ENCODE measurements around the gene THUMPD3. TPM values are rescaled to one million over a fixed set of nuclear protein-coding genes. Genes with fewer than 3 reads are reported as not detected.

The THUMPD3 gene
- total RNA-seq, 1 experiment from 2014 or later: 87.3 TPM

DNA sequence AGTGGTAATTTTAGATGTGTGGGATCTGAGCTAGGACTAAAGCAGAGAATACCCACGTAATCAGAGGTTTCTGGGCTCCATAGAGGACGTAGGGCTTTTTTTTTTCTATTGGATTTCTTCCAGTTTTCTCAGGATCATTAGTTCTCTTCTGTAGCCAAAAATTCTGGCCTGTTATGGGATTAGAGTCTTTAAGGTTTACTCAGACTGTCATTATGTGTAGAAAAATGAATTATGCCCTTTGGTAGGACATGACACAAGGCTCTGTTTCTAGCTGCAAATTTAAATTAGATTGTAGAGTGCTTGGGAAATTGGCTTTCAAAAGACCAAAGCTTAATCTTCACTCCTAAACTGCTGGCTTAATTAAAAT, 36.5 kb downstream of the THUMPD3 start:
- Histone ChIP-seq H3K4me1 (peaks cover 45% of the 10 kb centered on the region), H3K9me3 (replicated peaks) (no peaks in the 10 kb centered on the region), H3K27ac (peak overlapping the region; percentile 96), H3K27me3 (no peaks in the 10 kb centered on the region), H3K4me3 (peak overlapping the region; percentile 88), H3K36me3 (peaks cover 8% of the 10 kb centered on the region)
- no peak for DNase-seq

DNA sequence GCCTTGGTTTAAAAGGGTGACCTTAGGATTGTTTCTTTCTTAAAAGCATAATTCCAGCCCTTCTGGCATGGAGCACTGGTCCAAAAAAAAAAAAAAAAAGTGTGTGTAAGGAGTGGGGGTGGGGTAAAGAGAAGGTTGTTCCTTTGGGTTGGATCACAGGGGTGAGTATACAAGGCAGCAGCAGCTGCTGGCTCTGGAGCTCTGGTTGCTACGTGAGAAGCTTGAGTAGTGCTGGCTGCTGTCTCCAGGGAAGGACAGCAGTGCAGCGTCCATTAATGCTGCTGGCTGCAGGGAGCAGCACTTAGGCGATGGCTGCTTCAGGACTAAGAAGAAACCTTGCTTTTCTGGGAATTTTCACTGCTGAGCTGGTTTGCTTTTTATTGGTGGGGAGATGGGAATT, 36.9 kb downstream of the THUMPD3 start:
- peak overlapping the region; percentile 96 for H3K27ac ChIP-seq
- peaks cover 47% of the 10 kb centered on the region for H3K4me1 ChIP-seq
- no peaks in the 10 kb centered on the region for H3K9me3 ChIP-seq (replicated peaks)
- no peaks in the 10 kb centered on the region for H3K27me3 ChIP-seq
- H3K36me3 ChIP-seq: peaks cover 4% of the 10 kb centered on the region
- peak; percentile 94 to 98 for DNase-seq
- peak overlapping the region; percentile 88 for H3K4me3 ChIP-seq

DNA sequence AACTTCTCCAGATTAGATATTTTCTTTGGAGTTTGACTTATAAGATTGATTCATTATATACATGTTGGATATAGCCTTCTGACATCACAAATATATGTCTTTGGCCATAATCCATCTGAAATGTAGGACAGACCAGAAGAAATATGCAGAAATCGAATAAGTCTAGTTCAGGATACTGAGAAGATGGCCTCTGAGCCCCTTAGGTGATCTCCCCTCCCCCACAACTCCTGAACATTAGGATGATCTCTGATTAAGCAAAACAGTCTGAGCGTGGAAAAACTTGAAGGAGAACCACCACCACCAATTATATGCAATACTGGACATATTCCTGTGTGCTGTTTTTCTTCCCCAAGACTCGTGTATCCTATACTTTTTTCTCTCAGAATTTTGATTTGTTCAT, 37.8 kb downstream of the THUMPD3 start:
- peaks cover 47% of the 10 kb centered on the region for H3K4me1 ChIP-seq
- H3K27ac ChIP-seq: no peak overlapping the region

DNA sequence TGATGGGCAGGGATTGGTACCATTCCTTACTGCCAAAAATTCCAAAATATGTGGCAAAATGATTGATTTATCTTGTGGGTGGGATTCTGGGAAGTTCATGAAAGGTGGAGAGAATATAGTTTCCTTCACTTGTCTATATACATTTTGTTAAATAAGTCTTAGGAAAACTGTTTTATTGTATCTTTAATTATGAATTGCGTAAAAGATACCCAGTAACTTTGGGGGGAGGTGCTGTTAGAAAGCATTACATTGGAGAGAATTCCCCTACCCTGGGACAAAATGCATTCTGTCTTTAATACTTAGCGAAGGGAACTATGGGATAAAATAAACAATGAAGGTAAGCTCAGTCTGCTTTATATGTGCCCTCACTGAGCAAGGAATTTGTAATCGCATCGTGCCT, 39.1 kb downstream of the THUMPD3 start:
- peaks cover 2% of the 10 kb centered on the region; the same call in 1 of the 2 replicates for H3K36me3 ChIP-seq
- no peak overlapping the region for H3K27ac ChIP-seq
- H3K27me3 ChIP-seq: no peaks in the 10 kb centered on the region
- peaks cover 47% of the 10 kb centered on the region for H3K4me1 ChIP-seq
- H3K9me3 ChIP-seq (replicated peaks): no peaks in the 10 kb centered on the region
- no peak for DNase-seq
- no peak overlapping the region for H3K4me3 ChIP-seq

More for the DNA sequence above, 37.8 kb downstream of the THUMPD3 start:
- H3K4me3 ChIP-seq: no peak overlapping the region
- peak in 1 of 2 experiments; percentile 51 for DNase-seq
- H3K27me3 ChIP-seq: no peaks in the 10 kb centered on the region
- no peaks in the 10 kb centered on the region for H3K36me3 ChIP-seq
- H3K9me3 ChIP-seq (replicated peaks): no peaks in the 10 kb centered on the region

DNA sequence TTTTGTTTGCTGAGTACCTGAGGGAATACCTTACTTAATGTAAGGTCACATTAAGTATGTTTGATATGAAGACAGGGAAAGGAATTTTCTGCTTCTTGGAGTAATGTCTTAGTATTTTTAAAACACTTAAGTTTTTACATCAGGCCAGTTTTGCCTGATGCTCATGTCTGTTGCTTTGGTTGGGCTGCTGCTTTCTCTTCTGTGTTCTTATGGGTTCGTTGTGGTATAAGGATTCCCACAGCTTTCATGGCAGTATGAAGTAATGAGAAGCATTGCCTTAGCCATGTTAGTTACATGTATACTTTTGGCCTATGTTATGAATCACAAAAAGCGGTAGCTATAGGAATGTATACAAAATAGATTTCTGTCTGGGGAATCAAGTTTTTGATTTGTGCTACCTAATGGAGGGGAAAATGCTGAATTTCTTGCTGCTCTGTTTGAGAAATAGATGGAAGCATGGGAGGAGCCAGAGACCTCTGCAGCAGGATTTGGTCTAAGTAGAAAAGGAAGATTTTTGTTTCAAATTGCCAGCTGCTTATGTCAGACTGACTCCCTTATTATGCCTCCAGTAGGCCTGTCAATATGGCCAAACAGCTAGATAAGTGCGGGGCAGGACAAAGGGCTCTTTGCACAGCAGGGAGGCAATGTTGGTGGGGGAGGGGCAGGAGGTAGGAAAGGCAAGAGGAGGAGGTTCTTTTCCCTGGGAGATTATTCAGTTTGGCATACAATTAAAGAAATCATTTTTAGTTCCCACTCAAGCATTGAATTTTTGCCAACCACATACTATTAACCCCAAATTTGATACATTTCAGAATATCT, 39.8 kb downstream of the THUMPD3 start:
- DNase-seq: peak; percentile 84 to 91
- H3K27me3 ChIP-seq: no peaks in the 10 kb centered on the region
- peaks cover 2% of the 10 kb centered on the region; the same call in 1 of the 2 replicates for H3K36me3 ChIP-seq
- no peak overlapping the region for H3K4me3 ChIP-seq
- peak overlapping the region; percentile 12 for H3K27ac ChIP-seq
- H3K9me3 ChIP-seq (replicated peaks): no peaks in the 10 kb centered on the region
- H3K4me1 ChIP-seq: peaks cover 47% of the 10 kb centered on the region

DNA sequence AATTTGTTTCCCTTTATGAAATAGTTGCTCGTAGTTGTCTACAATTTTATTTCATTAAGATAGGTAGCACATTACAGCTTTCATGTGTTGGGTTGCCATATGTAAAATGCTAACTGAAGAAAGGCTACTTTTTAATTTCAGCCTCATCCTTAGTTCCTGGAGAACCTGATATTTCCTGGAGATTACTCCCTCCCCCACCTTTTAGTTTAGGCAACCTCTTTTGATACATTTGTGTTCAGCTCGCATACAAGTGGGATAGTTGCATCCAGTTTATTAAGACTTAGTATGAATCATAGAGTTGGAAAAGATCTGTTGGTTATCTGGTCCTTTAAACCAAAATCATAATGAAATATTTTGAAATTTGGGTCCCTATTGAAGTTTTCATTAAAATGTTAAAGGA, 40.6 kb downstream of the THUMPD3 start:
- Histone ChIP-seq H3K27me3 (no peaks in the 10 kb centered on the region), H3K4me3 (no peak overlapping the region), H3K9me3 (replicated peaks) (no peaks in the 10 kb centered on the region), H3K27ac (peak overlapping the region; percentile 12; the same call in 1 of the 2 replicates), H3K4me1 (peaks cover 50% of the 10 kb centered on the region), H3K36me3 (peaks cover 2% of the 10 kb centered on the region; the same call in 1 of the 2 replicates)
- DNase-seq: no peak

DNA sequence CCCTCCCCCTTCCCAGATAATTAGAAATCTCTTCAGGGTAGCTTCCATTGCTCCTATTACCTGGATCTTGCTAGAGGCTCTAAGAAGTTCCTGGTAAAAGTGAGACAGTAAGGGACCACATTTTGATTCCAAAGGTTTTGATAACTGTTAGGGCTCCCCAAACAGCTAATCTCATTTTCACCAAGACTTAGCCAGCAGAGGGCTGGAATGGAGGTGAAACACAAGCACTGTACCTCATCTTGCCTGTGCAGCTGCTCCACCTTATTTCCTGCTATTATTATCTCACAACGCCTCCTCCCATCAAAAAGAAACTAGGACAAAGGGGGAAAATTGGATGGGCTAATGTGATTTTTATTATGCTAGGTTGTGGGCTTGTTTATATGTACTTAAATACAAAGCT, 41.8 kb downstream of the THUMPD3 start:
- H3K27me3 ChIP-seq: no peaks in the 10 kb centered on the region
- H3K4me1 ChIP-seq: peaks cover 55% of the 10 kb centered on the region
- no peak overlapping the region for H3K27ac ChIP-seq
- no peaks in the 10 kb centered on the region for H3K9me3 ChIP-seq (replicated peaks)
- no peak overlapping the region for H3K4me3 ChIP-seq
- H3K36me3 ChIP-seq: peaks cover 8% of the 10 kb centered on the region
- DNase-seq: peak in 1 of 2 experiments; percentile 49

DNA sequence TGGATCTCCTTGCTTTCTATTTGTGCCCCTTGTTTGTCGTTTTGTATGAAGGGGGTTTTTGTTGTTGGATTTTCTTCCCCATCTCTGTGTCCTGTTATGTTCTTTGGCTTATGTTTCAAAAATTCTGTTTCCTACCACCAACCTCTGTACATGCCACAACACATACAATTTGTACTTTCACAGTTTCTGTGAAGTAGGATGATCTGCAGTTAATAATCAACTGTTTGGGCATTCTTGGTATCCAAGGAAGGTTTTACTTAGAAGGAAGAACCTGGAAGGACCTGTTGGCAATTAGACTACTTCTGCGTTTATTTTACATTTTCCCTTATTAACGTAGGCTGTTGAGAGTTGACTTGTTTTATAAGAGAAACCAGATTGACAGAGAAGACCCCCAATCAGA, 42.9 kb downstream of the THUMPD3 start:
- H3K4me1 ChIP-seq: peaks cover 46% of the 10 kb centered on the region
- no peaks in the 10 kb centered on the region for H3K27me3 ChIP-seq

DNA sequence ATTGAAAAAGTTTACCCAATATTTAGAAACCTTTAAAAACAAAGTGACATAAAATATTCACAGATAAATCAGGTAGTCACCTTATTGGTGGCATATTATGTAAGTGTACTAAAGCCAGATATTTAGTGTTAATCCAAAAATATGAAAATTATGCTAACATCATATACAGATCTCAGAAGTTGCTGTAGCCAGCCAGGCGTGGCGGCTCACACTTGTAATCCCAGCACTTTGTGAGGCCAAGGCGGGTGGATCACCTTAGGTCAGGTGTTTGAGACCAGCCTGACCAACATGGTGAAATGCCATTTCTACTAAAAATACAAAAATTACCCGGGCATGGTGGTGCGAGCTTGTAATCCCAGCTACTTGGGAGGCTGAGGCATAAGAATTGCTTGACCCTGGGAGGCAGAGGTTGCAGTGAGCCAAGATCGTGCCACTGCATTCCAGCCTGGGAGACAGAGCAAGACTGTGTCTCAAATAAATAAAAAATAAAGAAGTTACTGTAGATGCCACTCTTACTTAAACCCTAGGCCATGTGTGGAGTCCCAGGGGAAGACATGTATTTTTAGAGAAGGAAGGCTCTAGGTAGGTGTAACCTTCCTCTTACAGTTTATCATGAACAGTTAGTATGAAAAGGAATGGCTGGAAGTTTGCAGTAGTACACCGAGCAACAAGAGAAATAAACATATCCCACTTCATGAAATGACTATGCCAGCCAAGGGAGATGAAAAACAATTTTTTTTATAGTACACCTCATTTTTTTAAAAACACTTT, 44.2 kb downstream of the THUMPD3 start:
- Histone ChIP-seq H3K9me3 (replicated peaks) (no peaks in the 10 kb centered on the region), H3K27ac (no peak overlapping the region), H3K4me1 (peaks cover 39% of the 10 kb centered on the region), H3K36me3 (peaks cover 13% of the 10 kb centered on the region), H3K27me3 (no peaks in the 10 kb centered on the region), H3K4me3 (no peak overlapping the region)
- no peak for DNase-seq

More for the DNA sequence above, 42.9 kb downstream of the THUMPD3 start:
- Histone ChIP-seq H3K36me3 (peaks cover 8% of the 10 kb centered on the region), H3K4me3 (no peak overlapping the region), H3K27ac (no peak overlapping the region), H3K9me3 (replicated peaks) (no peaks in the 10 kb centered on the region)
- no peak for DNase-seq

DNA sequence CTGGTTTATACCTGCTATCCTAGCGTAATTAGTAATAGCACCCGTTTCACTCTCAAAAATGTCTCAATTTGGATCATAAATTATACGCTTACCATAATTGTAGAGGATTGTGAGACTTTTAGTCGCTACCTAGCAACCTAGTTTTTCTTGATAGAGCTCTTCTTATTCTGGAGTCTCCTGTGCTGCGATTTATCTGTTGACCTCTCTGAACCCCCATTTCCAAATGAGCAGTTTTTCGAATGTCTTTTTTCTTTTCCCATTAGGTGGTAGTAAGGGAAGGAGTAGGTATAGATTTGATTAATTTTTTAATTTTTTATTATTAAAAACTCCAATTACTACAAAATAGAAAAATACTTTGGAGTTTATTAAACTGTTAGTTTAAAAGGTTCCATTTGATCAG, 45.2 kb downstream of the THUMPD3 start:
- Histone ChIP-seq H3K4me1 (peaks cover 29% of the 10 kb centered on the region), H3K36me3 (peaks cover 14% of the 10 kb centered on the region), H3K4me3 (no peak overlapping the region), H3K27me3 (no peaks in the 10 kb centered on the region), H3K27ac (no peak overlapping the region), H3K9me3 (replicated peaks) (no peaks in the 10 kb centered on the region)
- DNase-seq: no peak

DNA sequence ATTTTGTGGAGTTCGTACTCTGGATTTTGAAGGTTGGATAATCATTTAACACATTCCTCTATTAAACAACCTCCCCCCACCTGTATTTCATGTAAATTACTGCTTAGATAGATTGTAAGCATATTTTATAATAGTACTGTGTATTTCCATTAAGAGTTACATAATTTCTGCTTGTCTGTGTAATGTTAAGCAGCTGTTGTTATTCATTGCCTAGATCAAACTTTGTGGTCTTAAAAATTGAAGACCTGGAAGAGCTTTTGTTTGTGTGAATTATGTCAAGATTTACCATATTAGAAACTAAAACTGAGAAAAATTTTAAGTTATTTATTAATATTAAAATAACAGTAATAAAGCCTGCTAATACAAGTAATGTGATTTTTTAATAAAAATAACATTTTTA, 45.7 kb downstream of the THUMPD3 start:
- no peaks in the 10 kb centered on the region for H3K27me3 ChIP-seq
- DNase-seq: no peak
- no peaks in the 10 kb centered on the region for H3K9me3 ChIP-seq (replicated peaks)
- peaks cover 24% of the 10 kb centered on the region for H3K4me1 ChIP-seq
- peaks cover 18% of the 10 kb centered on the region for H3K36me3 ChIP-seq
- H3K4me3 ChIP-seq: no peak overlapping the region
- no peak overlapping the region for H3K27ac ChIP-seq

DNA sequence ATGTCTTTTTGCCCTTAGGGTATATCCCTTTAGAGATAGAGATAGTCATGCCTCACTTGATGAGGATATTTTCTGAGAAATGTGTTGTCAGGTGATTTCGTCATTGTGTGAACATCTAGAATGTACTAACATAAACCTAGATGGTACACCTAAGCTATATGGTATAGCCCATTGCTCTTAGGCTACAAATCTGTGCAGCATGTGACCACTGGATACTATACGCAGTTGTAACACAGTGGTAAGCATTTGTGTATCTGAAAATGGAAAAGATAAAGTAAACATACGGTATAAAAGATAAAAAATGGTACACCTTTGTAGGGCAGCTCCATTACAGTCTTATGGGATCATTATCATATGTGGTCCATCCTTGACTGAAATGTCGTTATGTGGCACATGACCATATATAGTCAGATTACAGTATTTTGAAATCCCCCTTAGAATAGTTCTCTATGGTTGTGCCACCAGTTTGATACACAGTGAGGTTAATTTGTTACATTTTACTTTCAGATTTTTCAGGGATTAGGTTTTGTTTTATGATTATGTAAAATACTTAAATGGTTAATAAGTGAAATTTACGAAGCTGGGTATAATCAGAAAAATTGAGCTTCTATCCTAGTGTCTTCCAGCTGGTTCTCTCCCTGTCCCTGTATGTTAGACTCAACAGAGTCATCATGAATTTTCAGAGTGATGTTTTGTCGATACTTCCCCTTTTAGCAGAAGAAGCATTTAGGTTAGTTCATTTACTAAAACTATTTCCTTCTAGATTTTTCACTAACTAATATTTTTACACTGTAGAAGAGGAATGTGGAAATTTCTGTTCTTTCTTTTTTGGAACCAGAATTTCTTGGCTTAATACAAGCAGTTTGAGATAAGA, 47.4 kb downstream of the THUMPD3 start:
- H3K9me3 ChIP-seq (replicated peaks): no peaks in the 10 kb centered on the region
- H3K27me3 ChIP-seq: no peaks in the 10 kb centered on the region
- no peak overlapping the region for H3K4me3 ChIP-seq
- H3K36me3 ChIP-seq: peaks cover 21% of the 10 kb centered on the region
- H3K4me1 ChIP-seq: peaks cover 8% of the 10 kb centered on the region; the same call in 1 of the 2 replicates
- no peak overlapping the region for H3K27ac ChIP-seq
- no peak for DNase-seq

DNA sequence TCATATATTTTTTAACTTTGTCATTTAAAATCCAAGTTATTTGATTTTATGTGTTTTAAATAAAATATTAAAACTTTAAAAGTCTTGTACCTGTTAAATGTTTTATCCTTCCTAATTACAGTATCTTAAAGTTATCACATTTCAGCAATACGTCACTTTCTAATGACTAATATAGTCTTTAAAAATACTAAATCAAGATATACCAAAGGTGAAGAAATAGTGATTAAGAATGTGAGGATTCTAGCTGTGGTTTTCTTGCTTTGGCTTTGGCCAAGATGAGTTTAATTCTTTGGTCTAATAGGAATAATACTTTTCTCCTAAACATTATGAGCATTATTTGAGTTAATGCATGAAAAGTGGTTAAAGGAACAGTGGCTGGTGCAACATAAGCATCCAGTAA, 48.4 kb downstream of the THUMPD3 start:
- DNase-seq: no peak
- no peak overlapping the region for H3K27ac ChIP-seq
- H3K4me3 ChIP-seq: no peak overlapping the region
- H3K27me3 ChIP-seq: no peaks in the 10 kb centered on the region
- no peaks in the 10 kb centered on the region for H3K9me3 ChIP-seq (replicated peaks)
- H3K36me3 ChIP-seq: peaks cover 22% of the 10 kb centered on the region
- peaks cover 8% of the 10 kb centered on the region; the same call in 1 of the 2 replicates for H3K4me1 ChIP-seq

DNA sequence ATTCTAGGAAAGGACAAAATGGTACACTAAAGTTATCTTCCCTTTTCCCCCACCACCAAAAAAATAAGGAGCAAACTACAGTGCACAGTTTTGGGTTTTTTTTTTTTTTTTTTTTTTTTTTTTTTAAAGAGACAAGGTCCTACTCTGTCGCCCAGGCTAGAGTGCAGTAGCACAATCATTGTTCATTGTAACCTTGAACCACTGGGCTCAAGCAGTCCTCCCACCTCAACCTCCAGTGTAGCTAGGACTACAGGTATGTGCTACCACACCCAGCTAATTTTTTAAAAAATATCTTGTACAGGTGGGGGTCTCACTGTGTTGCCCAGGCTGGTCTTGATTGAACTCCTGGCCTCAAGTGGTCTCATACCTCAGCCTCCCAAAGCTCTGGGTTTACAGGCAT, 49.4 kb downstream of the THUMPD3 start:
- Histone ChIP-seq H3K9me3 (replicated peaks) (no peaks in the 10 kb centered on the region), H3K36me3 (peaks cover 30% of the 10 kb centered on the region), H3K27me3 (no peaks in the 10 kb centered on the region), H3K27ac (no peak overlapping the region), H3K4me3 (no peak overlapping the region), H3K4me1 (peaks cover 8% of the 10 kb centered on the region; the same call in 1 of the 2 replicates)
- DNase-seq: no peak

Measured in SJCRH30 (cell line).